ENCODE data around the gene RYR2.

GRCh38 chr1:237574536-237574935 lies 532.6 kb downstream of the RYR2 start:
- TF ChIP-seq CTCF (IDR thresholded peaks at IDR 0.05) (no peak), POLR2A (IDR thresholded peaks at IDR 0.05; ENCODE audit: low read length) (no peak), SMC3 (IDR thresholded peaks at IDR 0.05) (no peak), RAD21 (conservative IDR thresholded peaks at IDR 0.05 in 1 of 2, IDR thresholded peaks at IDR 0.05 in 1 of 2) (no peak), HOXA7 (CRISPR knock-in tag; IDR thresholded peaks at IDR 0.05) (no peak), E2F6 (IDR thresholded peaks at IDR 0.05; ENCODE audit: borderline replicate concordance, low read depth) (no peak), EHMT2 (IDR thresholded peaks at IDR 0.05; ENCODE audit: low read depth) (no peak), CEBPB (IDR thresholded peaks at IDR 0.05) (no peak), CHD4 (IDR thresholded peaks at IDR 0.05; ENCODE audit: borderline replicate concordance) (no peak), MAZ (IDR thresholded peaks at IDR 0.05; ENCODE audit: borderline replicate concordance, low read depth, low read length) (no peak), BCL3 (IDR thresholded peaks at IDR 0.05) (no peak)

All from A549 (cell line).